HepG2 (cell line): Measurements from ENCODE around the gene STMN3. TPM values are rescaled to one million over a fixed set of nuclear protein-coding genes. Genes with fewer than 3 reads are reported as not detected.

Experiments used
- AGO1 ChIP-seq: fragments of 200-400 bp; formaldehyde crosslinking; IDR thresholded peaks from 2 replicates; pipeline ENCODE4 v1.6.1; 2017; ENCODE audit warnings: mild to moderate bottlenecking, low read depth, low read length, moderate library complexity; ENCODE audit not compliant: poor library complexity, severe bottlenecking
- DDIT3 ChIP-seq: sonication (generic); formaldehyde crosslinking; IDR thresholded peaks from 2 replicates; pipeline ENCODE4 v1.4.0; 2020; ENCODE audit warnings: mild to moderate bottlenecking, missing genetic modification reagents
- ELF3 ChIP-seq: IDR thresholded peaks from 2 replicates; pipeline ENCODE4 v1.6.1; 2016; ENCODE audit warnings: missing genetic modification reagents, missing compliant biosample characterization
- FOXP4 ChIP-seq: sonication (generic); formaldehyde crosslinking; IDR thresholded peaks from 2 replicates; pipeline ENCODE4 v1.4.0; 2020; ENCODE audit warnings: missing genetic modification reagents
- FUBP1 ChIP-seq: sonication (generic); formaldehyde crosslinking; IDR thresholded peaks from 2 replicates; pipeline ENCODE4 v1.5.1; 2020; ENCODE audit warnings: missing genetic modification reagents, mild to moderate bottlenecking, borderline replicate concordance
- HMGA1 ChIP-seq: sonication (generic); formaldehyde crosslinking; conservative IDR thresholded peaks from 2 replicates; pipeline ENCODE4 v1.4.0; 2020; ENCODE audit warnings: missing genetic modification reagents
- MAFF ChIP-seq: IDR thresholded peaks from 2 replicates; pipeline ENCODE4 v1.6.1; 2011; ENCODE audit warnings: low read depth, low read length, improper control_type of control experiment
- MTA1 ChIP-seq: sonication (generic); formaldehyde crosslinking; IDR thresholded peaks from 2 replicates; pipeline ENCODE4 v1.4.0; 2020; ENCODE audit warnings: missing genetic modification reagents, mild to moderate bottlenecking, borderline replicate concordance
- NFKB2 ChIP-seq: sonication (generic); formaldehyde crosslinking; IDR thresholded peaks from 2 replicates; pipeline ENCODE4 v1.4.0; 2020; ENCODE audit warnings: missing genetic modification reagents, borderline replicate concordance
- ZNF224 ChIP-seq: sonication (generic); formaldehyde crosslinking; IDR thresholded peaks from 2 replicates; pipeline ENCODE4 v1.5.0; 2020; ENCODE audit warnings: mild to moderate bottlenecking, missing genetic modification reagents
- ZNF710 ChIP-seq: sonication (generic); formaldehyde crosslinking; IDR thresholded peaks from 2 replicates; pipeline ENCODE4 v1.5.0; 2020; ENCODE audit warnings: mild to moderate bottlenecking, missing genetic modification reagents, borderline replicate concordance
- ZNF878 ChIP-seq: sonication (generic); formaldehyde crosslinking; IDR thresholded peaks from 2 replicates; pipeline ENCODE4 v1.8.1; 2023; ENCODE audit warnings: mild to moderate bottlenecking, missing genetic modification reagents, moderate library complexity
- polyA plus RNA-seq, 8 experiments: library from polyadenylated mRNA; depleted of rRNA in 3 of 8; stranded (reverse) in 7 of 8; unstranded in 1 of 8; fragments of >200 nt; fragmentation: Illumina TruSeq in 4 of 8; extraction: Trizol in 4 of 8; gene quantifications; 2 replicates each; pipeline versions ENCODE4 v1.2.1 to v1.2.3, GENCODE V29; 2011 to 2016; ENCODE audit warnings: low read depth in 4 of 8, missing spikeins in 1 of 8, mixed read lengths in 1 of 8; ENCODE audit not compliant: insufficient read depth in 1 of 8
- total RNA-seq, 5 experiments: library from RNA; depleted of rRNA; stranded (reverse); fragments of >200 nt; fragmentation: Illumina TruSeq; extraction: Trizol; gene quantifications; 2 replicates each; pipeline ENCODE4 v1.2.3, GENCODE V29; 2016; ENCODE audit warnings: low read depth in 1 of 5
- TF ChIP-seq, protein P1 (sequence below): sonication (generic); formaldehyde crosslinking; IDR thresholded peaks from 2 replicates; pipeline ENCODE4 v1.5.1; 2020; ENCODE audit warnings: mild to moderate bottlenecking, missing genetic modification reagents, moderate library complexity
- TF ChIP-seq, protein P2 (sequence below): sonication (generic); formaldehyde crosslinking; IDR thresholded peaks from 2 replicates; pipeline ENCODE4 v1.4.0; 2020; ENCODE audit warnings: missing genetic modification reagents

The STMN3 gene
- total and polyA plus RNA-seq, 2 of the 13 experiments (the other 11 are each of a cell fraction or from before 2014, with no cell fraction given): 21.0 to 48.3 TPM

DNA sequence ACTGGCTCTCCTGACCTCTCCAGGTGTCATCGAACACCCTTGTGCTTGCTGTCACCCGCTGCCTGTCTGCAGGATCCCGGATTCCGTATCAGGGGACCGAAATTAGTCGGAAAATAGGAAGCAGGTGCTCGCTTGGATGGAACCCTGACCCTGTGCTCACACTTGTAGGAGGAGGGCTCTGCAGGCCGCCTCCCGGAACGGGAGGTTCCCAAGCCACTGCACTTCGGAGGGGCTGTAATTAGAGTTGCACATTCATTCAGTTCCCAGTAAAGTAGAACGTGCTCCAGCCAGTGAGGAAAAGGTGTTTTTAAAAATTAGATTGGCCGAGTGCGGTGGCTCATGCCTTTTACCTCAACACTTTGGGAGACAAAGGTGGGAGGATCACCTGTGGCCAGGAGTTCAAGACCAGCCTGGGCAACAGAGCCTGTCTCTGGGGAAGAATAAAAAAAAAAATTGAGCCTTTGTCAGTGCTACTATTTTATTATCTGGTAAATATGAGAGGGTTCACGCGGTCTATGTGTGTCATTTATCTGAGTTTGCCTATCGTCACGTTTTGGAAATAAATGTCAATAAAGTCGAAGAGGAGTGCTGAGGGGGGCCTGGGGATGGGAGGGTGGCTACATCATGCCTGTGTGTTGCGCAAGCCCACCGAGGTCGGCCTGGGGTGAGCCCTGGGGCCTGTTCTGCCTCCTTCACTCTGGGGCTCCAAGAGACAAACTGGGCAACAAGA lies 24.8 kb downstream of the STMN3 start (continued):
- TF ChIP-seq, protein P1, sequence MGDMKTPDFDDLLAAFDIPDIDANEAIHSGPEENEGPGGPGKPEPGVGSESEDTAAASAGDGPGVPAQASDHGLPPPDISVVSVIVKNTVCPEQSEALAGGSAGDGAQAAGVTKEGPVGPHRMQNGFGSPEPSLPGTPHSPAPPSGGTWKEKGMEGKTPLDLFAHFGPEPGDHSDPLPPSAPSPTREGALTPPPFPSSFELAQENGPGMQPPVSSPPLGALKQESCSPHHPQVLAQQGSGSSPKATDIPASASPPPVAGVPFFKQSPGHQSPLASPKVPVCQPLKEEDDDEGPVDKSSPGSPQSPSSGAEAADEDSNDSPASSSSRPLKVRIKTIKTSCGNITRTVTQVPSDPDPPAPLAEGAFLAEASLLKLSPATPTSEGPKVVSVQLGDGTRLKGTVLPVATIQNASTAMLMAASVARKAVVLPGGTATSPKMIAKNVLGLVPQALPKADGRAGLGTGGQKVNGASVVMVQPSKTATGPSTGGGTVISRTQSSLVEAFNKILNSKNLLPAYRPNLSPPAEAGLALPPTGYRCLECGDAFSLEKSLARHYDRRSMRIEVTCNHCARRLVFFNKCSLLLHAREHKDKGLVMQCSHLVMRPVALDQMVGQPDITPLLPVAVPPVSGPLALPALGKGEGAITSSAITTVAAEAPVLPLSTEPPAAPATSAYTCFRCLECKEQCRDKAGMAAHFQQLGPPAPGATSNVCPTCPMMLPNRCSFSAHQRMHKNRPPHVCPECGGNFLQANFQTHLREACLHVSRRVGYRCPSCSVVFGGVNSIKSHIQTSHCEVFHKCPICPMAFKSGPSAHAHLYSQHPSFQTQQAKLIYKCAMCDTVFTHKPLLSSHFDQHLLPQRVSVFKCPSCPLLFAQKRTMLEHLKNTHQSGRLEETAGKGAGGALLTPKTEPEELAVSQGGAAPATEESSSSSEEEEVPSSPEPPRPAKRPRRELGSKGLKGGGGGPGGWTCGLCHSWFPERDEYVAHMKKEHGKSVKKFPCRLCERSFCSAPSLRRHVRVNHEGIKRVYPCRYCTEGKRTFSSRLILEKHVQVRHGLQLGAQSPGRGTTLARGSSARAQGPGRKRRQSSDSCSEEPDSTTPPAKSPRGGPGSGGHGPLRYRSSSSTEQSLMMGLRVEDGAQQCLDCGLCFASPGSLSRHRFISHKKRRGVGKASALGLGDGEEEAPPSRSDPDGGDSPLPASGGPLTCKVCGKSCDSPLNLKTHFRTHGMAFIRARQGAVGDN (CRISPR knock-in tag): peak; percentile 88
- TF ChIP-seq MAFF (peak; percentile 25; the same call in 1 of the 2 replicates), FOXP4 (CRISPR knock-in tag) (peak; percentile 86), NFKB2 (CRISPR knock-in tag) (peak; percentile 78; the same call in 1 of the 2 replicates), ZNF710 (CRISPR knock-in tag) (no peak; the same call in 1 of the 2 replicates), AGO1 (peak; percentile 1), HMGA1 (CRISPR knock-in tag) (no peak), MTA1 (CRISPR knock-in tag) (peak; percentile 85), ELF3 (peak; percentile 90), ZNF878 (CRISPR knock-in tag) (peak; percentile 93; the same call in 1 of the 2 replicates), ZNF224 (no peak), FUBP1 (CRISPR knock-in tag) (no peak), DDIT3 (CRISPR knock-in tag) (0 out of 2 replicates have a peak, but pooled peaks have one; percentile 11)
- TF ChIP-seq, protein P2, sequence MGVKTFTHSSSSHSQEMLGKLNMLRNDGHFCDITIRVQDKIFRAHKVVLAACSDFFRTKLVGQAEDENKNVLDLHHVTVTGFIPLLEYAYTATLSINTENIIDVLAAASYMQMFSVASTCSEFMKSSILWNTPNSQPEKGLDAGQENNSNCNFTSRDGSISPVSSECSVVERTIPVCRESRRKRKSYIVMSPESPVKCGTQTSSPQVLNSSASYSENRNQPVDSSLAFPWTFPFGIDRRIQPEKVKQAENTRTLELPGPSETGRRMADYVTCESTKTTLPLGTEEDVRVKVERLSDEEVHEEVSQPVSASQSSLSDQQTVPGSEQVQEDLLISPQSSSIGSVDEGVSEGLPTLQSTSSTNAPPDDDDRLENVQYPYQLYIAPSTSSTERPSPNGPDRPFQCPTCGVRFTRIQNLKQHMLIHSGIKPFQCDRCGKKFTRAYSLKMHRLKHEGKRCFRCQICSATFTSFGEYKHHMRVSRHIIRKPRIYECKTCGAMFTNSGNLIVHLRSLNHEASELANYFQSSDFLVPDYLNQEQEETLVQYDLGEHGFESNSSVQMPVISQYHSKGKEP (CRISPR knock-in tag): peak; percentile 64; the same call in 1 of the 2 replicates
